C4-2B (cell line): Measurements from ENCODE around the gene NOS3.

ENCODE experiments used
- ZFX ChIP-seq: fragments of 450-650 bp; IDR thresholded peaks from 2 replicates; pipeline ENCODE4 v1.6.1; 2017
- TF ChIP-seq, protein P1 (sequence below): fragments of 450-650 bp; conservative IDR thresholded peaks from 2 replicates; pipeline ENCODE4 v1.5.1; 2017; ENCODE audit warnings: mild to moderate bottlenecking

DNA sequence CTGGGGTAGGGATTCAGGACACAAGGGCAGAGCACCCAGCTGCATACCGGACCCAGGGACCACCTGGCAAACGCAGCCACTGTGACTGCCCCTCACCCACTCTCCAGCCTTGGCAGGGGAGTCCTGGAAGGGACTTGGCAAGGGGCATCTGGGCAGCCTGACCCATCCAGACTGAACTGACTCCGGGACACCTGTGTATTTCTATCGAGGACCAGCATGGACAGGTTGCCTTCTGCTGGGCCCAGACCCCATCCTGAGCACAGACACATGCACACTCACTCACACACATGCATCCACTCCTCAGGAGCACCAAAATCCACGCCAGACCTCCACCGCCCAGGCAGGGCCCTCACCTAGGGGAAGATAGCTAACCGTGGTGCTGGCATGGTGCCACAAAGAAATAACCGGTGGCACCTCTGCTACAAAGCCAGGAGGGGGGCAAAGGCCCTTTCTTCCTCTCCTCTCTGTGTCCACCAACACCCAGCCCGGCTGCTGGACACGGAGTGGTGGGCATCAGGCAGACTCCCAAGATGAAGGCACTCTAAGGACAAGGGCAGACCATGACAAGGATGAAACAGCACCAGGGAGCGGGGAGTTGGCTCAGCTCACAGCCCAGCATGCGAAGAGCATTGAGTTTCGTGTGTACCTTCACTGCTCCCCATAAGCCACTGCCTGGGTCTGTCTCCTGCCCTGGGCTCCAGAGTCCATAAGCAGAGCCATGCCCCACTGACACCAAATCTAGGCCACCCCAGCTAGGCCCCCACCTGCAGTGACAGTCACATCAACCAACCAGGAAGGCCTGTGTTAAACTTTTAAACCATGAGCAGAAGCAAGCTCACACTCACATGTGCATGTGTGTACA is 48.0 kb upstream of the NOS3 start:
- TF ChIP-seq, protein P1, sequence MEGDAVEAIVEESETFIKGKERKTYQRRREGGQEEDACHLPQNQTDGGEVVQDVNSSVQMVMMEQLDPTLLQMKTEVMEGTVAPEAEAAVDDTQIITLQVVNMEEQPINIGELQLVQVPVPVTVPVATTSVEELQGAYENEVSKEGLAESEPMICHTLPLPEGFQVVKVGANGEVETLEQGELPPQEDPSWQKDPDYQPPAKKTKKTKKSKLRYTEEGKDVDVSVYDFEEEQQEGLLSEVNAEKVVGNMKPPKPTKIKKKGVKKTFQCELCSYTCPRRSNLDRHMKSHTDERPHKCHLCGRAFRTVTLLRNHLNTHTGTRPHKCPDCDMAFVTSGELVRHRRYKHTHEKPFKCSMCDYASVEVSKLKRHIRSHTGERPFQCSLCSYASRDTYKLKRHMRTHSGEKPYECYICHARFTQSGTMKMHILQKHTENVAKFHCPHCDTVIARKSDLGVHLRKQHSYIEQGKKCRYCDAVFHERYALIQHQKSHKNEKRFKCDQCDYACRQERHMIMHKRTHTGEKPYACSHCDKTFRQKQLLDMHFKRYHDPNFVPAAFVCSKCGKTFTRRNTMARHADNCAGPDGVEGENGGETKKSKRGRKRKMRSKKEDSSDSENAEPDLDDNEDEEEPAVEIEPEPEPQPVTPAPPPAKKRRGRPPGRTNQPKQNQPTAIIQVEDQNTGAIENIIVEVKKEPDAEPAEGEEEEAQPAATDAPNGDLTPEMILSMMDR: no peak
- no peak for TF ChIP-seq ZFX
